Neutrophil (primary cell): Measurements from ENCODE around the gene TGFBR3L.

Experiments used
- H3K27ac ChIP-seq: fragments of 200-600 bp; sonication (generic); 2 replicates; pipeline ENCODE4 v1.5.1; 2016; ENCODE audit warnings: mild to moderate bottlenecking, moderate library complexity
- H3K27me3 ChIP-seq: fragments of 200-600 bp; sonication (generic); 2 replicates; pipeline ENCODE4 v1.6.0; 2016; ENCODE audit warnings: mild to moderate bottlenecking
- H3K36me3 ChIP-seq: fragments of 200-600 bp; sonication (generic); 2 replicates; pipeline ENCODE4 v1.5.1; 2017
- H3K4me1 ChIP-seq, 2 experiments: fragments of 200-600 bp in 1 of 2; sonication (generic) in 1 of 2; 1 replicate in 1 of 2; 2 replicates in 1 of 2; pipeline versions ENCODE4 v1.5.1 to v1.6.1; 2013 to 2016; ENCODE audit warnings: low read depth in 1 of 2, low read length in 1 of 2, mild to moderate bottlenecking in 1 of 2, moderate library complexity in 1 of 2; ENCODE audit not compliant: control insufficient read depth in 1 of 2, insufficient read depth in 1 of 2
- H3K4me3 ChIP-seq, 2 experiments: fragments of 200-600 bp in 1 of 2; sonication (generic) in 1 of 2; 1 replicate in 1 of 2; 2 replicates in 1 of 2; pipeline ENCODE4 v1.5.1; 2013 to 2016; ENCODE audit warnings: low read depth in 1 of 2, low read length in 1 of 2, mild to moderate bottlenecking in 1 of 2, moderate library complexity in 1 of 2
- H3K9me3 ChIP-seq: fragments of 200-600 bp; sonication (generic); 2 replicates; pipeline ENCODE4 v1.5.1; 2016
- TF ChIP-seq, protein P1 (sequence below): fragments of 200-600 bp; sonication (generic); IDR thresholded peaks from 2 replicates; pipeline ENCODE4 v1.5.1; 2016; ENCODE audit warnings: antibody characterized with exemption

TGFBR3L gene

DNA sequence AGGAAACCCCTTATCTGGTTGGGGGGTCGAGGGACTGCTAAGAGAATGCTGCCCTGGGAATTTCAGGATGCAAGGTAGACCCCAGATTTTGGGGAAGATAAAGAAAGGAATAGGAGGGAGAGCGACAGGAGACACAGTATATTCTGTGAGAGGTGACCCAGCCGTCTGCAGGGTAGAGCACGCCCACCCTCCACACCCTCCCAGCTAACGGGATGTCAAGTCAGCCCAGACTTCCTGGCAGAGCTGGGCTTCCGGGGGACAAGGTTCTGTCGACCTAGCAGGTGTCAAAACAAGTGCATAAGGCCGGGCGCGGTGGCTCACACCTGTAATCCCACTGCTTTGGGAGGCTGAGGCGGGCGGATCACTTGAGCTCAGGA lies 39.7 kb upstream of the TGFBR3L start:
- Histone ChIP-seq H3K9me3 (no peaks in the 10 kb centered on the region), H3K4me3 (no peak overlapping the region), H3K36me3 (no peaks in the 10 kb centered on the region), H3K4me1 (peaks cover 18 to 22% of the 10 kb centered on the region in 2 experiments), H3K27ac (no peak overlapping the region), H3K27me3 (peaks cover 71% of the 10 kb centered on the region)
- TF ChIP-seq, protein P1, sequence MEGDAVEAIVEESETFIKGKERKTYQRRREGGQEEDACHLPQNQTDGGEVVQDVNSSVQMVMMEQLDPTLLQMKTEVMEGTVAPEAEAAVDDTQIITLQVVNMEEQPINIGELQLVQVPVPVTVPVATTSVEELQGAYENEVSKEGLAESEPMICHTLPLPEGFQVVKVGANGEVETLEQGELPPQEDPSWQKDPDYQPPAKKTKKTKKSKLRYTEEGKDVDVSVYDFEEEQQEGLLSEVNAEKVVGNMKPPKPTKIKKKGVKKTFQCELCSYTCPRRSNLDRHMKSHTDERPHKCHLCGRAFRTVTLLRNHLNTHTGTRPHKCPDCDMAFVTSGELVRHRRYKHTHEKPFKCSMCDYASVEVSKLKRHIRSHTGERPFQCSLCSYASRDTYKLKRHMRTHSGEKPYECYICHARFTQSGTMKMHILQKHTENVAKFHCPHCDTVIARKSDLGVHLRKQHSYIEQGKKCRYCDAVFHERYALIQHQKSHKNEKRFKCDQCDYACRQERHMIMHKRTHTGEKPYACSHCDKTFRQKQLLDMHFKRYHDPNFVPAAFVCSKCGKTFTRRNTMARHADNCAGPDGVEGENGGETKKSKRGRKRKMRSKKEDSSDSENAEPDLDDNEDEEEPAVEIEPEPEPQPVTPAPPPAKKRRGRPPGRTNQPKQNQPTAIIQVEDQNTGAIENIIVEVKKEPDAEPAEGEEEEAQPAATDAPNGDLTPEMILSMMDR, result no peak

DNA sequence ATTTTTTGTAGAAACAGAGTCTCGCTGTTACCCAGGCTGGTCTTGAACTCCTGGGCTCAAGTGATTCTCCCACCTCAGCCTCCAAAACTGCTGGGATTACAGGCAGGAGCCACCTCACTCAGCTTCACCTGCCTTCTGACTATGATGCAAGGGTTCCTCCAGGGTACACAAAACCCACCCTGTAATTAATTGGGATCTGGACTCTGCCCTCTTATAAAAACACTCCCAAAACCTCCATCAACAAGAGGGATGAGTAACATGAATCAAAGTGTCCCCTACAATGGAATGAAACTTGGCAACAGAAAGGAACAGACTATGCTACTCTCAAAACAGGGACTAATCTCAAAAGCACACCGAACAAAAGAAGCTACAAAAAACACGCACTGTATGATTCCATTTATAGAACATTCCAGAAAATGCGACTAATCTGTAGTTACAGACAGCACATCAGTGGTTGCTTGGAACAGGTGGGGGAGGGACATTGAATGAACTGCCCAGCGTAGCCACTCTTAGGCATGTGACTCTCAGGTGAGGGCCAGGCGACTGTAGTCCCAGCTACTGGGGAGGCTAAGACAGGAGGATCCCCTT lies 37.3 kb upstream of the TGFBR3L start:
- Histone ChIP-seq H3K36me3 (no peaks in the 10 kb centered on the region), H3K9me3 (no peaks in the 10 kb centered on the region), H3K4me3 (no peak overlapping the region), H3K27ac (no peak overlapping the region), H3K4me1 (peaks cover 1 to 2% of the 10 kb centered on the region in 2 experiments), H3K27me3 (peaks cover 64% of the 10 kb centered on the region)
- TF ChIP-seq, protein P1, result no peak

DNA sequence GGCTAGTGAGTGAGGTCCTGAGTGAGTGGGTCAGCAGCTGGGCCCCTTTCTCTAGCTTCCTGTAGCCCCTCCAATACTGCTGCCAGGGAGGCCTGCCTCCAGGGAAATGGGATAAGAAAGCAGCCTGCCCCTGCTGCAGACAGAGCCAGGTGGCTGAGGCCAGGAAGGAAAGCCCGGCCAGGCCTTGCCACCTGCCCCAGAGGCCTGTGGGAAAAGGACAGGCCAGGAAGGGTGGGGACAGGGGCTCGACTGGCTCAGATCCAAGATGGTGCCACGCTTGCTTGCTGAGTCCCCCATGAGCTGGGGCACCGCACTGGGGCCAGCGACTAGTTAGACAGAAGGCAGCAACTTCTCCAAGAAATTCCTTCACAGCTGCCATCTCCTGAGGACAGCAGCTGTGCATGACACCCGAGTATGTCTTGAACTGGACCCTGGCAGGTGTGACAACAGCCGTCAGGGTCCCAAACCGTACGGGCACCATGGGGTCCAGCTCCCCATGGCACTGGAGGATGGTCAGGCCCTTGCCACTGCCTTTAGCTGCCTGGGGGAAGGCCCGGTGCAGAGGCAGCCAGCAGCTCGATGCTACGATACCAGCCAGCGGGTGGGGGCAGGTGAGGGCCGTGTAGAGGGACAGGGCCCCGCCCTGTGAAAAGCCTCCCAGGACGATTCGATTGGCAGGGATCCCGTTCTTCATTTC lies 35.4 kb upstream of the TGFBR3L start:
- Histone ChIP-seq H3K4me3 (no peak overlapping the region), H3K36me3 (no peaks in the 10 kb centered on the region), H3K4me1 (no peaks in the 10 kb centered on the region), H3K27me3 (peaks cover 45% of the 10 kb centered on the region), H3K9me3 (no peaks in the 10 kb centered on the region), H3K27ac (no peak overlapping the region)
- TF ChIP-seq, protein P1, result no peak

DNA sequence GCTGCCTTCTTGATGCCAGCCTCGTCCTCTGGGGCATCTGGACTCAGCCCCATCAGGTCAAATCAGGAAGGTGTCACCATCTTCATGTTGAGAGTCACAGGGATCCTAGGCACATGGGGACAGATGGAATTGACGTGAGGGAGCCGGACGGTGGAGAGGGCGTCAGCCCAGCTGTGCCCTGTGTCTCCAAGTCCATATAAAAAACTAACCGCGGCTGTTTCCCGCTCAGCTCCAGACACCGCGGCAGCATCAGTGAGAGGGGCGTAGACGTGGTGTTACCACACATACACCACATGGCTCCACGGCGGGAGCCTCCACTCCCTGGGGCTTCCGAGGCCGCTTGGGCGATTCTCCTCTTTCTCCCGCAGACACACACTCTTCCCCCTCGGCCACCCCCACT lies 34.8 kb upstream of the TGFBR3L start:
- TF ChIP-seq, protein P1, result no peak
- Histone ChIP-seq H3K9me3 (no peaks in the 10 kb centered on the region), H3K4me1 (no peaks in the 10 kb centered on the region), H3K27ac (no peak overlapping the region), H3K27me3 (peaks cover 39% of the 10 kb centered on the region), H3K4me3 (no peak overlapping the region), H3K36me3 (no peaks in the 10 kb centered on the region)

DNA sequence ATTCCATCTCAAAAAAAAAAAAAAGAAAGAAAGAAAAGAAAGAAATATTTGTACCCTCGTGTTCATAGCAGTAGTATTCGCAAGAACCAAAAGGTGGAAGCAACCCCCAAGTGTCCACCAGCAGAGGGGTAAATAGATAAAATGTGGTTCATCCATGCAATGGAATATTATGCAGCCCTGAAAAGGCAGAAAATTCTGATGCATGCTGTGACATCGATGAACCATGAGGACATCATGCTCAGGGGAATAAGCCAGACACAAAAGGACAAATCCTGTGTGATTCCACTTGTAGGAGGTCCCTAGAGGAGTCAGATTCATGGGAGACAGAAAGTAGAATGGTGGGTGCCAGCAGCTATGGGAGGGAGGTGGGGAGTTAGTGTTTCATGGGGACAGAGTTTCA lies 32.7 kb upstream of the TGFBR3L start:
- no peaks in the 10 kb centered on the region for H3K4me1 ChIP-seq
- peaks cover 33% of the 10 kb centered on the region for H3K27me3 ChIP-seq
- no peaks in the 10 kb centered on the region for H3K36me3 ChIP-seq
- H3K9me3 ChIP-seq, result no peaks in the 10 kb centered on the region
- no peak overlapping the region for H3K4me3 ChIP-seq
- TF ChIP-seq, protein P1, result no peak
- H3K27ac ChIP-seq, result no peak overlapping the region
